HG02840 (cell line): ENCODE results near the gene ADGRD2.
A peak's percentile ranks its signal among the peaks of the same experiment; 100 is the strongest.
"Not testable (repeated sequence)": the region's sequence is repeated elsewhere in the genome, so short reads cannot be mapped to it uniquely, and the experiment has no call there.

Experiments used
- ATAC-seq: cut with Tn5 transposase; IDR thresholded peaks from one replicate; pipeline ENCODE4 v1.9.1; 2021; ENCODE audit warnings: mild to moderate bottlenecking, moderate library complexity, moderate number of reproducible peaks; ENCODE audit not compliant: unreplicated experiment, low FRiP score

Gene ADGRD2, protein sequence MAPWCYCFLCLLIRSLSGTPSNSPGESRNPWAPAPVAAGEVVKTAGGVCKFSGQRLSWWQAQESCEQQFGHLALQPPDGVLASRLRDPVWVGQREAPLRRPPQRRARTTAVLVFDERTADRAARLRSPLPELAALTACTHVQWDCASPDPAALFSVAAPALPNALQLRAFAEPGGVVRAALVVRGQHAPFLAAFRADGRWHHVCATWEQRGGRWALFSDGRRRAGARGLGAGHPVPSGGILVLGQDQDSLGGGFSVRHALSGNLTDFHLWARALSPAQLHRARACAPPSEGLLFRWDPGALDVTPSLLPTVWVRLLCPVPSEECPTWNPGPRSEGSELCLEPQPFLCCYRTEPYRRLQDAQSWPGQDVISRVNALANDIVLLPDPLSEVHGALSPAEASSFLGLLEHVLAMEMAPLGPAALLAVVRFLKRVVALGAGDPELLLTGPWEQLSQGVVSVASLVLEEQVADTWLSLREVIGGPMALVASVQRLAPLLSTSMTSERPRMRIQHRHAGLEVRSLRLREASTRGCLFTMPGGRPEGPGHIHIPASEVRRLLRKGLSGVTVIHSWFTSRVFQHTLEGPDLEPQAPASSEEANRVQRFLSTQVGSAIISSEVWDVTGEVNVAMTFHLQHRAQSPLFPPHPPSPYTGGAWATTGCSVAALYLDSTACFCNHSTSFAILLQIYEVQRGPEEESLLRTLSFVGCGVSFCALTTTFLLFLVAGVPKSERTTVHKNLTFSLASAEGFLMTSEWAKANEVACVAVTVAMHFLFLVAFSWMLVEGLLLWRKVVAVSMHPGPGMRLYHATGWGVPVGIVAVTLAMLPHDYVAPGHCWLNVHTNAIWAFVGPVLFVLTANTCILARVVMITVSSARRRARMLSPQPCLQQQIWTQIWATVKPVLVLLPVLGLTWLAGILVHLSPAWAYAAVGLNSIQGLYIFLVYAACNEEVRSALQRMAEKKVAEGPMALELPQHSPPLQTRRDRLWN

DNA sequence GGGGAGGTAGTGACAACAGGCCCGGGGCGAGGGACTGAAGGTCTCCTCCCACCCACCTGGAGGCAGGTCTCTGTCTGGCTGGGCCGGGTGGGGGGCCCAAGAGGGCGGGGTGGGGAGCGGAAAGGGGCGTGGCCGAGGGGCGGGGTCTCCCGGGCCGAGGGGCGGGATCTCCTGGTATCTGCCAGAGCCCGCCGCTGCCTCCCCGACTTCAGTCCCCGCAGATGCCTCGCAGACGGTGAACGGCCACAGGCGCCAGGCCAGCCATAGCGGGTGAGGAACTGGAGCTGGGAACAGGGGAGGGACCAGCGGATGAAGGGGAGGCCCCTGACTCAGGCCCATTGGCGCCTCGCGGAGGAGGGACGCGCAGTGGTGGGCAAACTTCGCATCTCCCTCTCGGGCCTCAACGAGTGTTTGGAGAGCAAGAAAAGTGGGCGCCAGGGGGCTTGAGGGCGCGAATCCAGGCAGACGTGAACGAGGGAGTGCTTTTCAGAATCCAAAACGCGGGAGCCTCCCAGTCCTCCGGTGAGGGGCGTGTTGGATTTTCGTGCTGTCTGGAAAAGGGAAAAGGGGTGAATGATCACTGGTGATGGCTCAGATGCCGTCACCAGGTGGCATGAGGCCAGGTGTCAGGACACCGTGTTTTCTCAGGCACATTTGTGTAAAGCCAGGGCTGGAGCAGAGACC lies at the start of gene ADGRD2:
Gene ADGRD2, plus strand, starts transcription at position 211 of the 684 bp plus-strand sequence. CDS start 1,216 bp downstream, outside the sequence.
- no peak for ATAC-seq

DNA sequence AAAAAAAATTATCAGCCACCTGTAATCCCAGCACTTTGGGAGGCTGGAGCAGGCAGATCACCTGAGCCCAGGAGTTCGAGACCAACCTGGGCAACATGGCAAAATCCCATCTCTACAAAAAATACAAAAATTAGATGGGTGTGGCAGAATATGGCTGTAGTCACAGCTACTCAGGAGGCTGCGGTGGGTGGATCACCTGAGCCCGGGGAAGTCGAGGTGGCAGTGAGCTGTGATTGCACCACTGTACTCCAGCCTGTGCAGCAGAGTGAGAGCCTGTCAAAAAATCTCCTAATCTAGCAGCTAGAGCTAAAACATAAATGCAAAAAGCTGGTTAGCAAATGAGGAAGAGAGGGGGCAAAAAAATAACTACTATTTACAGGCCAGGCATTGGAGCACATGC lies 47.0 kb upstream of the ADGRD2 start:
- no peak for ATAC-seq

DNA sequence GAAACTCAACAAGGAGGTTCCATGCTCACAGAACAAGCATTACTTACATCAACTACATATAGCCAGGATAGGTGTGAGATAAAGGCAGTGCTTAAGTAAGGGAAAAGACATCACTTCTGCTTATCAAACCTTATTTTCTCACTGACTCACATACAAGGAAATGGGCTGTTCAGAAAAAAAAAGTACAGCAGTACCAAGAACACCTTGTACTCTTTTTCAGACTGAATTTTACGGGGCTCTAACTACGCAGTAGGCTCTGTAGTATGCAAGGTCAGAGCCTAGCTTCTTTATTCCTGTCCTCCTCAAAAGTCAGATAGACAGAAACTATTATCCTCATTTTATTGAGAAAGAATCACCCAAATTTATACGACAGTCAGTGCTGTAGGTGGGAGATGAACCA lies 40.8 kb upstream of the ADGRD2 start:
- no peak for ATAC-seq

DNA sequence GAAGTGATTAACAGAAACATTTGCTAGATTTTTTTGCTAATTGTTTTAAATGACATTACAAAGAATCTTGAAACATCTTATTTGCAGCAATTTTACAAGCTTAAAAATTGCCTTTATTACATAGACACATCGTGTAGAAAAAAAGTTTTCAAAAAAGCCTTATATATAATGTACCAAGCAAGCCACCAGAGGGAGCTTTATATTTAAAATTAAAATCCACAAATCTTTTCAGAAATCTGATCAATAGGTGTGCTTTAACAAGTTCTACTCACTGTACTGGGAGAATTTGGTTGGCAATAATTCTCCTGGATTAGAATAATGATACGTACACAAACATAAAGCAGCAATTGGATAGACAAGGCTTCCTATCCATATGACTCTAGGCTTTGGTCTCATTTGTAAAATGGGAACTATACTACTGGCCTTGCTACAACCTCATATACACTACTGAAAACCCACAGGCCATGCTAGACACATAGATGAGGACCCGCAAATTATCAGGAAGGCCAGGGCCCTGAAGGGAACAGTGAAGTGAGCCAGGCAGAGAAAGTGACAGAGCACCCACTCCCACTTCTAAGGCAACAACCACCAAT lies 39.8 kb upstream of the ADGRD2 start:
- ATAC-seq: no peak

DNA sequence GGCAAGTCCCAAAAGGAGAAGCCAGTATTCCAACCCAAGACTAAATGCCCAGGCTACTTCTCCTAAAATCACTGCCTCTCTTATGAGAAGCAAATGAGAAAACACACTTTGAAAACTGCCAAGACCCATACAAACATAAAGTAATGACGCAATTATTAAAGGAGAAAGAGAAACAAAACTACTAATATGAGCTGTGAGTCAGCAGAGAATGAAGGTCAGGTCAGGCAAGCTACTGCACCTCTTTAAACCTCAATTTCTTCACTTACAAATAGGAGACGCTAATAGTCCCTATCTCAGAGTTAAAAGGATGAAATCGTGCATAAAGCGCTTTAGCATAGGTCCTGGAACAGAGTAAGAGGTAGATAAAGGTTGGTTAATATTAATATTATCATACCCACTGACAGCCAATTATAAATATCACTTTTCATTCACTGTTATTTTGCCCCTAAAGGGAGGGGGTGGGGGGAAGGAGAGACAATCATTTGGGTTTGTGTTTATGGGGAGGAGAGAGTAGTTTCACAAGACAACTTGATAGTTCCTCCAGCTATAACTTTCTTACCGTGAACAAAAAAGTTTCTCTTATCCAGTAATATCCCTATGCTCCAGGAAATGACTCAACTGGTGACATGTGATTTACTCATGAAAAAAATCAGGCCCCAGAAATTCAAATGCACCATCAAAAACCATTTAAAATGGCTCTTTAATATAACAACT lies 38.6 kb upstream of the ADGRD2 start:
- no peak for ATAC-seq

DNA sequence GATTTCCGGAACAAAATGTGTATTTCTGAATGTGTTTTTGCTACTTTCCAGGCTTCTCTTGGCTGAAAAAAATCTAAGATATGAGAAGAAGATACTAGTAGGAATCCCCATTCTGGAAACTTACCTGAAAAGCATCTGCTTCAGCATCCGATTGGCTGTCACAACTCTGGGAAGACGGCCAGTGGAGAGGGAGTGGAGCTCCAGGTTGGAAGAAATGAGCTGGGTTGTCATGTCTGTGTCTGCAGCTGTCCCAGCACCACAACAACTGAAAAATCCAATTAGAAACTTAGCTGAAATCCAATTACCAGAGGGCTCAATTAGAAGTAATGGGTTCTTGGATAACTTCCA lies 38.0 kb upstream of the ADGRD2 start:
- ATAC-seq: no peak

DNA sequence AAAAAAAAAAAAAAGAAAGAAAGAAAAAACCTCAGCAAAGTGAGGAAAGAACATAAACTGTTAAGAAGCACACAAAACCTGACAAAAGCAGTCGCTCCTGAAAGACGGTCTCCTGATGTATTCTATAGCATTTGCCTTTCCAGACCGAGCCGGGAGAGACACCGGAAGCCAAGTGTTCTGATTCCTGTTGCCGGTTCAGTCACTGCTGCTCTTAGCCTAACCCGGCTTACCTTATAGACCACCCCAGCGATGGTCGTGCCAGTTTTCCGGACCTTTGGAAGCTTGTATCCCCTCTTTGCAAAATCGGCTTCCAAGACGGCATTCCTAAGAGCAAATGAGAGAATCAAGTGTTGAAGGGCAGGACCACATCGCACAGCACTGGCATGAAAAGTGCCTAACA lies 35.6 kb upstream of the ADGRD2 start:
- ATAC-seq: no peak

DNA sequence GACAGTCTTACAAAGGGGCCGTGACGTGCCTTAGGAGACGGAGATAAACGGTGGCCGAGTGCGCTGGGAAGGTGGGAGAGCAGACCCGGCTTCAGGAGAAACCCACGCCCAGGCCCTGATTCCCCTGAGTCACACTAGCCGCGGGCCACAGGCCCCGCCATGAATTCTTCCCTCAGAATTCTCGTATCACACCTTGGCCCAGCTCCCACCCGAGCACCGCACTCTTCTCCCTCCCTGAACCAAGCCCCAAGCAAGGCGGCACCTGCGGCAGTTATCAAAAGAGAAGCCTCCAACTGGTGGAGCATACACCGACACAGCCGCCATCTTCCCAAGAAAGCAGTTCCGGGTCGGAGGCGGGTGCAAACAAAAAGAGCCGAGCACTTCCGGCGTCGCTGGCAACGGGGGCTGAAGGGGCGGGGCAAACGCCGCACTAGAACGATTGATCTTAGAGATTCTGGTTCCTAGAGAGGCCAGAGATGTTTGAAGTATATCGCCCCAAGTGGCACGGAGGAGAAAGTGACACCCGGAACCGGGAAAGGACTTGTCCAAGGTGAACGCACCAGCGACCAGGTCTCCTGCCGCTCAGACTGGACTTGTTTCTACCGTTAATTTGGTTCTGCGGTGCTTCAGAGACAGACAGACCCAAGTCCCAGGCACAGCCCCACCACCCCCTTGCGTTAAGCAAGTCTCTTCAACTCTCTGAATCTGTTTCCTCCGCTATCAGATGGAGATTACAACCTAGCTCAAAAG lies 35.0 kb upstream of the ADGRD2 start, which contains the start of gene PSMB7:
Gene PSMB7, minus strand, starts transcription at position 341 of the 750 bp plus-strand sequence. Its CDS starts 17 bp downstream, at position 324.
- peak; percentile 90 for ATAC-seq

DNA sequence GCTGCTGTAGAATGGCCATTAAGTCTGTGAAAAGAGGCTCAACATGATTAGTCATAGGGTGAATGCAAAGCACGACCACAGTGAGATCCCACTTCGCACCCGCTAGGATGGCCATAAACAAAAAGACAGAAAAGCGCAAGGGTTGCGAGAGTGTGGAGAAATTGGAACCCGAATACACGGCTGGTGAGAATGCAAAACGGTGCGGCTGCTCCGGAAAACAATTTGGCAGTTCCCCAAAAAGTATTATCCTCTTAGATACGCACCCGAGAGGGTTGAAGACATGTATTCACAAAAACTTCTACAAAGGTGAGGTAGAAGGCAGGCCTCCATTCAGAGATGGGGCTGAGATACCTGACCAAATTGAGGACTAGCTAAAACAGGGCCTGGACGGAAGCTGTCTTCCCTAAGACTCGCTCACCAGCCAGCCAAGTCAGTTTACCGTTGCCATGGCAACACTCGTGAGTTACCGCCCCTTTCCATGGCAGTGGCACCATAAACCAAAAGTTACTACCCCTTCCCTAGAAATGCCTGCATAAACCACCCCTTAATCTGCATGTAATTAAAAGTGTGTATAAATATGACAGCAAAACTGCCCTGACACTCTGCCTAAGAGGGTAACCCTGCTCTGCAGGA lies 34.3 kb upstream of the ADGRD2 start:
- ATAC-seq: peak; percentile 4

DNA sequence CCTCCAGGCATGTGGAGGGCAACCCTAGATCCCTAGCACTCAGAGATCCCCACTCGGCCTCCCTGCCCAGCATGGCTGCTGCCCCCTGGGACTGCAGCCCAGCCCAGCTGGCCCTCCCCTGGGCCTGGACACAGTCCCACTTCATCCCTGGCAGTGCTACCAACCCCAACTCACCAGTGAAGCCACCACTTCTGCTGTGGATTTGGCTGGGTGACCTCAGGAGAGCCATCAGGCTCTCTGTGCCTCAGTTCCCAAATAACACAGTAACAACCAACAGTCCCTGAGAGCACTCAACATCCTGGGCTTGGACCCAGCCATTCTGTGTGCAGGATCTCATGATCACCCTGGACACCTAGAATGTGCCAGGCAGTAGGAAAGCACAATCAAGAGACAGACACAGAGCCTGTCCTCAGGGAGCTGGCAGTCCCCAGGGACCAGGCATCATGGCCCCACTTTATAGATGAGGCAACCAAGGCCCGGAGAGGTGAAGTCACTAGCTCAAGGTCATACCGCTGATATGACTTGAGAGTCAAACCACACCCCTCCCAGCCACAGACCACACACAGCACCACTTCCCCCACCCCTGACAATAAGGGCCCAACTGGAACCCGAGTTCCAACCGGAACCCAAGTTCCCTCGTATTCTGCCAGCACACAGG lies 30.3 kb upstream of the ADGRD2 start:
- no peak for ATAC-seq

DNA sequence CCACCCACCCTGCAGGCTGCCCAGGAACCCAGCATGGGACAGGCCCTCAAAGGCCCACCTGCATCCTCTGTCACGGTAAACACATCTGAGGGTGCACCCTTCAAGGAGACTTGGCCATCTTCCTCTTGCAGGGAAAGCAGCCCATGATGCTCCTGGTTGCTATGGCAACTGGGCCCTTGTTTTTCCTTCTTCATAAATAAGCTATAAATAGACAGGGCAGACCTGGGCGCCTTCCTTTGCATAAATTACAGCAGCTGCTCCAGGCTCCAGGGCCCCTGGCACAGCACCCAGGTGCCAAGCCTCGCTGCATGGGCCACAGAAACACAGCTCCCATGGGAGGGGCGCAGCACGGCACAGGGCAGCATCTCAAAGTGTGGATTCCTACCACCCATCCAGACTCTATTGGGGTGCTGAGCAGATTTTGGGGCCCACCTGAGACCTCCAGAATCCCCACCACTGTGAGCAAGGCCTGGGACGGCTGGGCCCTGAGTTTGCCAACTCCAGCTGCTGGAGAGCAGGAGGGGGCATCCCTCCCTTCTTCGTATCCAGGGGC lies 29.2 kb upstream of the ADGRD2 start:
- ATAC-seq: no peak

DNA sequence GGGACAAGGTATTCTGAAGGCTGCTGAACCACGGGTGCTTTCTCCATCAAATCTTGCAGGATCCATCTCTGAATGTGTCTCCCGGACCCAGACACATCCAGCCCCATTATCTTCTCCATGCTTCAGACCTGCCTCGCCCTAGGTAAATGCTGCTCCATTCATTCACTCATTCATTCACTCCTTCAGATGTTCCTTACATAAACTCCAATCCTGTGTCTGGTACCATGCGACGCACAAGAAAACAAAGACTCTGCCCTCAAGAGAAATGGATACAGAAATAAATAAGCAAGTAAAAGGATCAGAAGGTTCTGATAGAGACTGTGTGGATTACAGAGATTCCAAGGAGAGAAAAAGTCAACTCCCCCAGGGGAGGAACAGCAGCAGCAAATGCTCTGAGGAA lies 27.1 kb upstream of the ADGRD2 start:
- no peak for ATAC-seq

DNA sequence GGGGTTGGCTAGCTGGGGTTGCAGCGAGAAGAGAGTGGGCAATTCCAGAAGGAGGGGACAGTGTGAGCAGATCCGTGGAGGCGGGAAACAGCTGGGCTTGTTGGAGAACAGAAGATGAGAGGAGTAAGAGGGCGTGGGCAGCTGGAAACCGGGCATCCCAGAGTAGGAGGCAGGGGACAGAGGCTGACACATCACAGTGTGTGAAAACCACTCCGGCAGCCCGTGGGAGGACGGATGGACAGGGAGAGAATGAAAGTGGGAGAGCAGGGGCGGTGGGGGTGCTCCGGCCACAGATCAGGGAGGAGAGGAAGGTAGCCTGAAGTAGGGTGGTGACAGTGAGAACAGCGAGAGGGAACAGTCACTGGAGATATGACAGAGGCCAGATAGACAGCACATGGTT lies 26.7 kb upstream of the ADGRD2 start:
- ATAC-seq: no peak

DNA sequence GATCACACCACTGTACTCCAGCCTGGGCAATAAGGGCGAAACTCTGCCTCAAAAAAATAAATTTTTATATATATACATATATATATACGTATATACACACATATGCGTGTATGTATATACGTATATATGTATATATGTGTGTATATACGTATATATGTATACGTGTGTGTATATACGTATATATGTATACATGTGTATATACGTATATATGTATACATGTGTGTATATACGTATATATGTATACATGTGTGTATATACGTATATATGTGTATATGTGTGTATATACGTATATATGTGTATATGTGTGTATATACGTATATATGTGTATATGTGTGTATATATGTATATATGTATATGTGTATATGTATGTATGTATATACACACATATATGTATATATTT lies 24.5 kb upstream of the ADGRD2 start:
- ATAC-seq: not testable (repeated sequence)

DNA sequence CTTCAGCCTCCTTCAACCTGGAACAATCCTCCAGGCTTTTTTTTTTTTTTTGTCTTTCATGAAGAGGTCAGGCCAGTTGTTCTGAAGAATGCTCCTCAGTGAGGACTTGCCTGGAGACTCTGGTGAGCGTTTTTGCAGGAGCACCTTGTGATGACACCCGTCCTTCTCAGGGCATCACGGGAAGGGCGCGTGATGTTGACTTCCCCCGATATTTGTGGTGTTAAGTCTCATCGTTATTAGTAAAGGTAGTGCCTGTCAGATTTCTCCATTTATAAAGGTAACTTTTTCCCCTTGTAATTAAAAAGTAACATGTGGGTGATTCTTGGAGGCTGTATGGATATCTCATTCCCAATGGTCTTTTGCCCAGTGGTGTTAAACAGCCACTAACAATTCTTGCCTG lies 23.9 kb upstream of the ADGRD2 start:
- ATAC-seq: no peak

DNA sequence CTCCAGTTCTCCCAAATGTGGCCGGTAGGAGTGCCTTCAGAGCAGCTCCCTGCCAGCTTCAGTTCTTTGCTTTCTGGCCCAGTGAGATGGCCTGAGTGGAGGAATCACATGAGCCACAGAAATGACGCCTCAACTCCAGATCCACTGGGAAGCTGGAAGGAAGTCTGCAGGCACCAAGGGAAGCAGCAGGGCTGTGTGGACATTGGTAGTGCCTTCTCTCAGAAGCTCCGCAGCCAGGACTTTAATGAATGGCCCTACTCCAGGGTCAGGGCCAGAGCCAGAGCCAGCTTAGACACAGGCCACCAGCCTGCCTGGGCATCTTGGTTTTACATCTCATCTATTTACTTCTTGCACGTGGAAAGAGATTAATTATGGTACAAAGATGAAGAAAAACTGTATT lies 23.0 kb upstream of the ADGRD2 start:
- ATAC-seq: no peak

DNA sequence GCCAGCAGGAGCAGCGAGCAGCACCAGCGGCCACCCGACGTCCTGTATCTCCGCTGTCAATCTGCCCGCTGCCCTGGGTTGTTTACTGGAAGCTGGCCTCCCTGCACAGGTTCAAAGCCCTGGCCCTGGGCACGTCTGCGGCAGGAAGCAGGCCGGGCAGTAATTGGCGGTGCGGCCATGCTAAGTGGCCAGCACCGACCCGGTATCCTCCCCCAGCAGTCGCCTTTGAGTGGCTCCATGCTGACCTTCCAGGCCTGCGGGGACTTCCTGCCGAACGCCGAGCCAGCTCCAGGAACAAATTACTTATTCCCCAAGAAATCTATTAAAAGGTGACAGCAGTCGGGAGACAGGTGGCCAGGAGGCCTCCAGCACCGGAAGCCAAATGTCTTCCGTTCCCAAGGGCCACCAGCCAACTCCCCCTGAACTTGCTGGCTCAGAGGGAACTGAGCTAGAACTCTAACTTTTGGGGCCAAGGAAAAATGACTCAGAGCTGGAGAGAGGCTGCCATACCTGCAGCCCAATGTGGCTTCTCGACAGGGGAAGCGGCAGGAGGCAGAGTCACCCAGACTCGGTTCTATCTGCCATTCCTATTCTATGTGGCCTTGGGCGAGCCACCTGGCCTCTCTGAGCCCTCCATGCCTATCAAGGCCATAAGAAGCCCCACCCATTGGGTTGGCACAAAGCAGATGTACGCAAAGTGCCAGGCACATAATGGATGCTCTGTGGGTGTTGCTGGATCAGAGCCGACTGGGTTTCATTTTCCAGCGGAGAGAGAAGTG lies 21.3 kb upstream of the ADGRD2 start:
- ATAC-seq: no peak
